HG02840 (cell line): ENCODE results near the gene CDX2.

Experiments
- ATAC-seq: cut with Tn5 transposase; IDR thresholded peaks from one replicate; pipeline ENCODE4 v1.9.1; 2021; ENCODE audit warnings: mild to moderate bottlenecking, moderate library complexity, moderate number of reproducible peaks; ENCODE audit not compliant: unreplicated experiment, low FRiP score

The CDX2 gene

GRCh38 chr13:27979001-27979643 is 10.0 kb upstream of the CDX2 start:
- no peak for ATAC-seq

DNA sequence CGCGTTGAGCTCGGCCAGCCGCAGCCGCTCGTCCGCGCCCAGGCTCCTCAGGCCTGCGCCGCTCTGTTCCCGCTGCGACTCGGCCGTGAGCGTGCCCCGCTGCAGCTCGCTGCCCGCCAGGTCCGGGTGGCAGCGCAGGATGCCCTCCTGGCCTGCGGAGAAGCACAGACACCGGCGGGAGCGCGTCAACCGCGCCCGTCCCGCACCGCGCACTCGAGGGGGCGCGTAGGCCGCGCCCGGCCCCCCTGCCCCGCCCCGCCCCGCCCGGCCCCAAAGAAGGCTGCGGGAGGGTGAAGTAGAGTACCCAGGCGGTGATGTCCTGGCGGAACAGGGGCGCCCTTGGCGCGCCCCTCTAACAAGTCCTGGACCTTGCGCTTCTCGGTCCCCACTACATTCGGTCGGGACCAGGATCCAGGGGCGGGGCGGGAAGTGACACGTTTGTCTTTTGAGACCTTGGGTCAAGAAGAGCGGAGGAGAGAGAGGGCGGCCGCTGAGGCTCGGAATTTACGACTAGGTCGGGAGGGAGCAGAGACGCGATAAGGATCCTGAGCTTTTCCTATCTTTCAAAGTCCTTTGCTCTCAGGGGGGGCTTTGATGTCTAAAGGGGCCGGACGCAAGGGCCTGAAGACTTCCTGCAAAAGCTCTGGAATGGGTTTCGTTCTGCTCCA is 9.3 kb upstream of the CDX2 start:
- ATAC-seq = no peak

DNA sequence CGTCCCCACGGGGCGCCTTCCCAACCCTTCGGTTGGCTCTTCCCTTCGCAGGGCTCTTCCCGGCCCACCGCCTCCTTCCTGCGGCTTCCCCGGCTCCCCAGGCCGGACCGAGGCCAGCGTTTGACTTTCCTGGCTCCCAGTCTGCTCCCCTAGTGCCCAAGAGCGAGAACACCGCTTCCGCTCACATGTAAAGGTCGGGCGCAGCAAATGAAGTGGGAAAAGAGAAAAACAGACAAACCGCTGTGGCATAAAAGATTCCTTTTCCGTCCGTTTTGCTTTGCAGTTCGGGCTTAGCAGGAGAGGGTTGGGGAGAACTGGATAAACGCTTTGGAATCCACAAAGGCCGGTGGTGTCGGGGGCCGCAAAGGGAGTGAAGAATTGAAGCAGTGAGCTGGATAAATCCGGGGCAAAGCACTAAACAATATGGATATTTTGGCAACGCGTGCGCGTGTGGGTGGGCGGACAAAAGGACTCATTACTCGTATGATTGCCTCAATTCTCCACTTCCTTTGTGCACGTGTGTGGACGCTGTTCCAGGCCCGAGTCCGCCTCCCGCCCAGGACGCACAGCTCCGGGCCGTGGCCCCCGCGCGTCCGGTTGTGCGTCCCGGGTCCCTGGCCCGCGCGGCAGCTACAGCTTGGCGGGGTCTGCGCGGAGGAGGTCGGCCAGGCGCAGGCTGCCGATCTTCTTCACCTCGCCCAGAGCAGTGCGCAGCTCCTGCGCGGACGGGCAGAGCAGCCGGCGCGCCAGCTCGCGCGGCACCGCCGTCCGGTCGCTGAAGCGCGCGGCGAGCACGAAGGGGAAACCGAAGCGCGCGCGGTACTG is 8.6 kb upstream of the CDX2 start:
- ATAC-seq = no peak

DNA sequence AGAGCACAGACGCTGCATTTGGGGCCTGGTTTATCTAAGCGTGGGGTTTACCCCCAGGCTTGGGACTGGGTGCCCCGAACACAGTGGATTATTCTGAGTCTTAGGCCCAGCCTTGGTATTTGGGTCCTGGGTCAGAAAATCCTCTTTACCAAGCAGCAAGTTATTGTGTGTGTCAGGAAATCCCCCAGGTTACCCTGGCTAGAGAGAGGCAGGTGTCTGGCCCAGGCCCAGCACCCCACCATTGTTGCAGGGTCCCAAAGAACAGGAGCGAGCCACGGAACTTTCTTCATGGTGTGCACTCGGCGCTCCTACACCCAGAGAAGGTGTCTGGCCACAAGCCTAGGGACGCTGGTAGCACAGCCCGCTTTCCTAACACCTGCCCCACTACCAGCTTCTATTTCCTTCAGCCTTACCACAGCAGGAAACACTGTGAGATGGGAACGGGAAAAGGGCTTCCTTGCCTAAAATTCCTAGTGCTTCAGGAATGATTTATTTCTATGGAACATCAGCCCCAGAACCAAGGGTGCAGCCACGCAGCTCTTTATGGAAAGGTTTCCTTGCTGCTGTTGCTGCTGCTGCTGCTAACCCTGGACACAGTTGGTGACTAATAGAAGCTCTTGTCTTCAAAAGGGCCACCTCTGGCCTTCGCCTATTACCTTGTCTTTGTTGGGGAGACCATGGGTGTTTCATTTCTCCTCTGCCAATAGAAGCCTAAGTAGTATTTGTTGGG is 7.4 kb upstream of the CDX2 start:
- ATAC-seq = no peak

GRCh38 chr13:27975564-27976361 is 6.6 kb upstream of the CDX2 start:
- ATAC-seq = no peak

DNA sequence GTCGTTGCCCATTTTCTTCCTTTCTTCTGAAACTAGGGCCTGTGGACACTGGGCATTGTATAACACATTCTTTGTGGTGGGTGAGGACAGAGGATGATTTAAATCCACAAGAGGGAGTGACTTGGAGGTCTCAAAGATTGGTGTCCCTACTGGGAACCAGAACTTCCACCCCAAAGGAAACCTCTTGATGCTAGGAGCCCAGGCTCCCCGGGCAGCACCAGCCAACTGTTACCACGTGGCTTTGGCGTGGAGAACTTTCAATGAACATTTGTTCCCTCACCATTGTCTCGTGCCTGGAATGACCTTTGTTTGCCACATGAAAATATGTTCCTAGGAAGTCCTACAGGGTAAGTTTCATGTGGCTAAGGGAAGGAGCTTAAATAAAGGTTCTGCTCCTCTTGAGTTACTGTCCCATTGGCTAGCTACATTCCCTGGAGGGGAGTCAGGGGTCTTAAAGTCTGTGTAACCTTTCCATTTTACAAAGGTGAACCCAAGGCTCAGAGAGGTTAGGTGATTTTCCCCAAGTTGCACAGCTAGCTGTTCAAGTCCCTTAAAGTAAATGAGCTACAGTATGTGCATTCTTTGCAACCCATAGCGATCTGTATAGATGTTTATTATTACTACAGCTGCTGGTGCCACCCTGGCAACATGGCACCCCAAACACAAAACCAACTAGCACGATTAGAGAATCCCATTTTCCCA is 5.0 kb upstream of the CDX2 start:
- no peak for ATAC-seq

GRCh38 chr13:27973291-27973690 is 4.2 kb upstream of the CDX2 start:
- ATAC-seq = no peak

- no peak for ATAC-seq
Measured at GRCh38 chr13:27972478-27972820, 3.3 kb upstream of the CDX2 start.

DNA sequence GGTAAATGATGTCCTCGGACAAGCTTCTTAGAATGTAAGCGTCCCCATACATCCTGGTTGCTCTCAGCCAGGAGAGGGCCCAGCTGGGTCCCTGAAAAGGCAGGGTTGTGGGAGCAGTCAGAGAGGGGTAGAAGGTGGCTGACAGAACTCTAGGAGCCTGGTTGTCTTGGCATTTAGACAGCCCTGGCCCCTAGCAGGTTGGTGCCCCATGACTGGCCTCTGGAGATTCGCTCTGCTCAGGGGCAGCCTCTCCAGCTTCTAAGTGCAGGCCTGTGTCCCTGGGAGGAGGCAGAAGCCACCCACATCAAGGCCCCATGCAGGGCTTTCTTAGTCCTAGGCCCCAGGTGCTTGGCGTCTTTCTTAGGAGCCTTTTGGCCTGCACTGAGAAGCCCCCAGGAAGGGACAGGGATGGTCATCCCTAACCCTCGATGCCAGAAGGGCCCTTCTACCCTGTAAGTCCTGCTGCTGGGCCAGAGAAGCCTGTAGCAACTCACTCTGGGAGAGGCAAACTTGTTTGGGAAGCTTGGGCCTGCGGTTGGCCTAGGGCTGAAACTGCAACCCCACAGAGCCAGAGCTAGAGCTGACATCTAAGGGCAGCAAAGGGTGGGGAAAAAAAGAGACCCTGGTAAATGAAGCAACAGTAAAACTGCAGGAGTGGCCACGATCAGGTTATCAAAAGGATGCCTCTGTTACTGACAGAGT is 2.8 kb upstream of the CDX2 start:
- no peak for ATAC-seq

GRCh38 chr13:27971236-27971645 is 2.1 kb upstream of the CDX2 start:
- ATAC-seq = no peak

- no peak for ATAC-seq
Measured at GRCh38 chr13:27970382-27971235, 1.5 kb upstream of the CDX2 start.

DNA sequence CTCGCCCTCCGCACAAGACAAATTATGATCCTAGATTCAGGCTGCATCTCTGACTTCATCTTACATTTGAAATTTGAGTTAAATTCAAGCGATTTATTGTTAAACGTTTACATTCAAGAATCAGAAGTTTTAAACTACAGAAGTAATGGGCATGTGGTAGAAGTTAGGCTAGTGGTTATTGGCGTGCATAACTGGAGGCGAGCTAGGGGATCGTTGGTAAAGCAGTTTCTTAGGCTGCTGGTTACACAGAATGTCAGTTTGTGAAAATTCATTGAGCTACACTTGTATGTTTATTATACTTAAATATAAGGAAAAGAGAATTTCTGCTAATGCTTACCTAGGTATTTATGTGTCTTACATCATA is 733 bp upstream of the CDX2 start:
- ATAC-seq = no peak

DNA sequence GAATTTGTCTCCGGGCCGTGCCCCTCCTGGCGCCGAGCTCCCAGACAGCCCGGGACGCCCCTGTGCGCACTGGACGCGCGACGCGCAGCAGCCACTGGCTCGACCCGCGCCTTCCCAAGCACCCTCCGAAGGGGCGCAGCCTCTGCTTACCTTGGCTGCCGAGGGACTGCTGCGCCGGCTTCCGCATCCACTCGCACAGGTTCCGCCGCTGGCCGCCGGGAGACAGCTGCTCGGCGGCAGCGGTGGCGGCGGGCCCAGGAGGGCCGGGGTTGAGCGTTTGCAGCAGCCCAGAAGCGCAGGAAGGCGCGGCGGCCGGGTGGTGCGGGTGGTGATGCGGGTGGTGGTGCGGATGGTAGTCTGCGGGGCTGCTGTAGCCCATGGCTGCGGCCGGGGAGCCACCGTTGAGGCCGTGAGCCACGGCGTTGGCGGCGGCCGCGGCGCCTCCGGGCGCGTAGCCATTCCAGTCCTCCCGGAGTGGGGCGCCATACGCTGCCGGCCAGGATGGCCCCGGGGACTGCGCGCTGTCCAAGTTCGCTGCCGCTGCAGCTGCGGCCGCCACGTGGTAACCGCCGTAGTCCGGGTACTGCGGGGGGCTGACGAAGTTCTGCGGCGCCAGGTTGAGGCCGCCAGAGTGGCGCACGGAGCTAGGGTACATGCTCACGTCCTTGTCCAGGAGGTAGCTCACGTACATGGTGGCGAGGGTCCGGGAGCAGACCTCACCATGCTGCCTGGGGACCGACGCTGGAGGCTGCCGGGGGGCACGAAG is 616 bp downstream of the CDX2 start:
- ATAC-seq = no peak

- no peak for ATAC-seq
Measured at GRCh38 chr13:27967736-27968315, 1.3 kb downstream of the CDX2 start.

DNA sequence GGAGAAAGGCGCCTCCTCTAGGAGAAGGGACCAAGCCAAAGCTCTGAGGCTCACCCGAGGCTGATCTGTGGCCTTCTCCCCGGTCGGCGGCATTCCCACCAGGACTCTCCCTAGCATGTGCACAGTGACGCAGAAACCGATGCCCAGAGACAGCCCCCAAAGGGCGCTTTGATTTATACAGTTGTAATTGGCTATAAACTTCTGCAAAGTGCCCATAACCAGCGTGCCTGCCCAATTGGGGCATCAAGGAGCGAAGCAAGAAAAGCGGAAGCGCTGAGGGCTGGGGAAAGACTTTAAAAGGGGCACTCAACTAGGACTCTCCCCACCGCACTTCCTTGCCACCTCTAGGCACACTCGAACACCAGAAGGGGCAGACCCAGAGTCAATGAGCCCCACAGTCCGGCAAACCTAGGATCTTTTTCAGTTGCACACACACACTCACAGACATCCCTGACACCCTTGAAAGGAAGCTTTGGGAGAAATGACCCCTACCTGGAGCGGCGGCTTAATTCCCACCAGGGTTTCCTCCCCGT is 1.8 kb downstream of the CDX2 start:
- ATAC-seq = no peak

GRCh38 chr13:27966641-27967202 is 2.4 kb downstream of the CDX2 start:
- no peak for ATAC-seq
